ENCODE results near the gene DCDC2B. TPM values are rescaled to one million over a fixed set of nuclear protein-coding genes. Genes with fewer than 3 reads are reported as not detected.

DCDC2B gene
- total RNA-seq, 1 donor = not detected

DNA sequence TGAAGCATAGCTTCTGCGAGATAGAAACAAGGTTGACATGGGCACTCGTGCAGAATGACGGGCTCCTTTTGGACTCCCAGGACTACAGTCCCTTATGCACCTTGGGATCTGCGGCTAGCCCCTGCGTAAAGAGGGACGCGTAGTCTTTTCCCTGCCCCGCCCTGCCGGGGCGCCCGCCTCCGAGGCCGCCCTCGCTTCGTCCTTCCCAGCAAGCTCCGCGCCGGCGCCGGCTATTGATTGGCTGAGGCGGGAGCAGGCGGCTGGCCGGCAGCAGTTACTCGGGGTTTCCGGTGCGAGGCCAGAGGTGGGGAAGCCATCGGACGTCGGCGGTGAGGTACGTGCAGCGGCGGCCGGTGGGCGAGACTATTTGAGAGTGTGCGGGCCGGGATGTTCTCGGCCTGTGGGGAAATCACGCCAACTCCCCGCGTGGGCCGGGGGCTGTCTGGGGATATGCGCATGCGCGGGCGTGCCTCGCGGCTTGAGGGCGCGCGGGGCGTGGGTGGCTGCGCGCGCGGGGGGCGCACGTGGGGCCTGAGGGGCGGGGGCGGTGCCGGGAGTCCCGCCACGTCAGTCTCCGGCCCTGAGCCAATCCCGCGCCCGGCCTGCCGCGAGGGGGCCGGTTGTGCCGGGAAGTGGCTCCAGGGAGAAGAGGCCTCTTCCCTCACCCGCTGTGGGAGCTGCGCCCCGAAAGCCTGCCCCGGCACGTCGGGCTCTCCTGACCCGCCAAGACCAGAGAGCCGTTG, 29.3 kb upstream of the DCDC2B start, which contains the start of gene TXLNA:
TXLNA (plus strand) TSS at position 233 of the 743 bp plus-strand sequence. CDS start 671 bp downstream, outside the sequence.
- Histone ChIP-seq H3K36me3 (ENCODE audit: insufficient read depth, low read length) (peaks cover 24% of the 10 kb centered on the region), H3K4me1 (ENCODE audit: insufficient read depth, low read length) (peaks cover 24% of the 10 kb centered on the region), H4K20me1 (ENCODE audit: insufficient read depth, low read length) (peaks cover 29% of the 10 kb centered on the region), H2AFZ (ENCODE audit: low read length) (peak within 1 kb of the TSS; percentile 92), H3K4me2 (ENCODE audit: insufficient read depth, low read length) (peak within 1 kb of the TSS; percentile 97), H3K79me2 (ENCODE audit: insufficient read depth, low read length) (peaks cover 43% of the 10 kb centered on the region), H3K27me3 (ENCODE audit: insufficient read depth, low read length) (no peaks in the 10 kb centered on the region), H3K27ac (ENCODE audit: low read depth, low read length) (peak within 1 kb of the TSS; percentile 97), H3K4me3 (ENCODE audit: insufficient read depth, low read length) (peak within 1 kb of the TSS; percentile 89), H3K9me3 (ENCODE audit: low read depth, low read length) (no peaks in the 10 kb centered on the region)
- TF ChIP-seq, protein P1, sequence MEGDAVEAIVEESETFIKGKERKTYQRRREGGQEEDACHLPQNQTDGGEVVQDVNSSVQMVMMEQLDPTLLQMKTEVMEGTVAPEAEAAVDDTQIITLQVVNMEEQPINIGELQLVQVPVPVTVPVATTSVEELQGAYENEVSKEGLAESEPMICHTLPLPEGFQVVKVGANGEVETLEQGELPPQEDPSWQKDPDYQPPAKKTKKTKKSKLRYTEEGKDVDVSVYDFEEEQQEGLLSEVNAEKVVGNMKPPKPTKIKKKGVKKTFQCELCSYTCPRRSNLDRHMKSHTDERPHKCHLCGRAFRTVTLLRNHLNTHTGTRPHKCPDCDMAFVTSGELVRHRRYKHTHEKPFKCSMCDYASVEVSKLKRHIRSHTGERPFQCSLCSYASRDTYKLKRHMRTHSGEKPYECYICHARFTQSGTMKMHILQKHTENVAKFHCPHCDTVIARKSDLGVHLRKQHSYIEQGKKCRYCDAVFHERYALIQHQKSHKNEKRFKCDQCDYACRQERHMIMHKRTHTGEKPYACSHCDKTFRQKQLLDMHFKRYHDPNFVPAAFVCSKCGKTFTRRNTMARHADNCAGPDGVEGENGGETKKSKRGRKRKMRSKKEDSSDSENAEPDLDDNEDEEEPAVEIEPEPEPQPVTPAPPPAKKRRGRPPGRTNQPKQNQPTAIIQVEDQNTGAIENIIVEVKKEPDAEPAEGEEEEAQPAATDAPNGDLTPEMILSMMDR (IDR thresholded peaks at IDR 0.05; ENCODE audit: extremely low read depth, low read depth, low read length) = no peak
- DNase-seq (ENCODE audit: insufficient read length, low spot score, missing footprints) = peak; percentile 99

DNA sequence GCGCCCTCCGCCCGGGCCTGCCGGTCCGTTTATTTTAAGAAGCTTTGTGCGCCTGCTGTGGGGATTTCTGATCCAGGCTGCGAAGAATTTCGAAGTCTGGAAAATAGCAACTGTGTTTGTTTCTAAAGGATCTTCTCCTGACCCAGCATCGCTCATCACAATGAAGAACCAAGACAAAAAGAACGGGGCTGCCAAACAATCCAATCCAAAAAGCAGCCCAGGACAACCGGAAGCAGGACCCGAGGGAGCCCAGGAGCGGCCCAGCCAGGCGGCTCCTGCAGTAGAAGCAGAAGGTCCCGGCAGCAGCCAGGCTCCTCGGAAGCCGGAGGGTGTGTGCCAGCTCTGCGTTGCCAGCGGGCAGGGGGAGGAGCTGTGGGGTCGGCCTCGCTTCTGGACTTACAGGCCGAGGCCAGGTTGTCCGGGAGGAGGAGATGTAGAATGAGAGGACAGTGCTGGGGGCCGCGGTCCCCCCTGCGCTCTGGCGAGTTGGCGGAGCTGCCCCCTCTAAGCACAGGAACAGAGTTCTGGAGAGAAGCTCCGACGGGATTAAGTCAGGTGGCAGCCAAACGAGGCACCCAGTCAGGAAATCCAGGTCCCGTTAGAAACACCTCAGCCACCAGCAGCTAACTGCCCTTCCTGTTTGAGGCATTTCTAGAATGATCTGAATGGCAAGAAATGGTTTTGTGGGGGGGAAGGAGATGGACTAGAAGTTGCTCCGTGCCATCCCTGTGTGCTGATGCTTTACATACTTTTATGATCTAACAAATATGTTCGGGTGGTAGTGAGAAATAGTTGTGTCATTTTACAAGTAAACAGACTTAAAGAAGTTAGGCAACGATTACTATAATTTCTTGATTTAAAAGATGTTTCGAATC, 28.5 kb upstream of the DCDC2B start:
- H3K4me3 ChIP-seq (ENCODE audit: insufficient read depth, low read length) = peak overlapping the region; percentile 89
- H3K4me2 ChIP-seq (ENCODE audit: insufficient read depth, low read length) = peak overlapping the region; percentile 97
- H4K20me1 ChIP-seq (ENCODE audit: insufficient read depth, low read length) = peaks cover 34% of the 10 kb centered on the region
- H3K27ac ChIP-seq (ENCODE audit: low read depth, low read length) = peak overlapping the region; percentile 97
- no peaks in the 10 kb centered on the region for H3K27me3 ChIP-seq (ENCODE audit: insufficient read depth, low read length)
- H2AFZ ChIP-seq (ENCODE audit: low read length) = peak overlapping the region; percentile 63
- TF ChIP-seq, protein P1 (IDR thresholded peaks at IDR 0.05; ENCODE audit: extremely low read depth, low read depth, low read length) = no peak
- H3K9me3 ChIP-seq (ENCODE audit: low read depth, low read length) = no peaks in the 10 kb centered on the region
- peaks cover 50% of the 10 kb centered on the region for H3K79me2 ChIP-seq (ENCODE audit: insufficient read depth, low read length)
- H3K4me1 ChIP-seq (ENCODE audit: insufficient read depth, low read length) = peaks cover 24% of the 10 kb centered on the region
- peak; percentile 93 for DNase-seq (ENCODE audit: insufficient read length, low spot score, missing footprints)
- peaks cover 28% of the 10 kb centered on the region for H3K36me3 ChIP-seq (ENCODE audit: insufficient read depth, low read length)

DNA sequence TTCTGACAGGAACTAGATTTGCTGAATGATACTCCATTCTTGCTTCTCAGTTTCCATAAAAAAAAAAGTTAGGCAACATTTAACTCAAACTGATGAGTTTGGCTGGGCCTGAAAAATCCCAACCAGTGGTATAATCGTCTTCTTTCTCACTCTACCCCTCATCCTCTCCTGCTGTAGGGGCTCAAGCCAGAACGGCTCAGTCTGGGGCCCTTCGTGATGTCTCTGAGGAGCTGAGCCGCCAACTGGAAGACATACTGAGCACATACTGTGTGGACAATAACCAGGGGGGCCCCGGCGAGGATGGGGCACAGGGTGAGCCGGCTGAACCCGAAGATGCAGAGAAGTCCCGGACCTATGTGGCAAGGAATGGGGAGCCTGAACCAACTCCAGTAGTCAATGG, 27.8 kb upstream of the DCDC2B start:
- Histone ChIP-seq H3K79me2 (ENCODE audit: insufficient read depth, low read length) (peaks cover 56% of the 10 kb centered on the region), H3K4me3 (ENCODE audit: insufficient read depth, low read length) (peak overlapping the region; percentile 89), H3K9me3 (ENCODE audit: low read depth, low read length) (no peaks in the 10 kb centered on the region), H2AFZ (ENCODE audit: low read length) (no peak overlapping the region), H3K36me3 (ENCODE audit: insufficient read depth, low read length) (peaks cover 33% of the 10 kb centered on the region), H3K4me1 (ENCODE audit: insufficient read depth, low read length) (peaks cover 24% of the 10 kb centered on the region), H4K20me1 (ENCODE audit: insufficient read depth, low read length) (peaks cover 39% of the 10 kb centered on the region), H3K27me3 (ENCODE audit: insufficient read depth, low read length) (no peaks in the 10 kb centered on the region), H3K4me2 (ENCODE audit: insufficient read depth, low read length) (peak overlapping the region; percentile 97), H3K27ac (ENCODE audit: low read depth, low read length) (peak overlapping the region; percentile 97)
- TF ChIP-seq, protein P1 (IDR thresholded peaks at IDR 0.05; ENCODE audit: extremely low read depth, low read depth, low read length) = no peak
- no peak for DNase-seq (ENCODE audit: insufficient read length, low spot score, missing footprints)
